SU-DHL-6 (cell line): ENCODE data around the gene OGFOD2.

Experiments
- H2AFZ ChIP-seq: fragments of 200-600 bp; sonication (generic); 2 replicates; pipeline ENCODE4 v1.6.1; 2014; ENCODE audit warnings: low read depth, mild to moderate bottlenecking, moderate library complexity, mixed read lengths, antibody characterized with exemption, low read length; ENCODE audit not compliant: severe bottlenecking
- H3F3A ChIP-seq: fragments of 200-600 bp; shearing (Covaris generic); 2 replicates; pipeline ENCODE4 v1.6.0; 2016; ENCODE audit warnings: antibody characterized with exemption, mild to moderate bottlenecking; ENCODE audit not compliant: insufficient read depth
- H3K27ac ChIP-seq: fragments of 200-600 bp; sonication (generic); 2 replicates; pipeline ENCODE4 v1.5.1; 2016; ENCODE audit warnings: low read depth, mild to moderate bottlenecking, low read length, moderate library complexity, mixed read lengths
- H3K27me3 ChIP-seq: fragments of 200-600 bp; sonication (generic), shearing (Covaris generic); 2 replicates; pipeline ENCODE4 v1.6.0; 2014; ENCODE audit warnings: mild to moderate bottlenecking, low read length
- H3K36me3 ChIP-seq: fragments of 200-600 bp; sonication (generic); 2 replicates; pipeline ENCODE4 v1.6.1; 2014; ENCODE audit warnings: mild to moderate bottlenecking, low read length, mixed read lengths
- H3K4me2 ChIP-seq: fragments of 300-600, 200-600 bp; shearing (Covaris generic), sonication (generic); 2 replicates; pipeline ENCODE4 v1.6.0; 2014; ENCODE audit warnings: low read length, low read depth, mild to moderate bottlenecking; ENCODE audit not compliant: poor library complexity, severe bottlenecking
- H3K4me3 ChIP-seq: fragments of 200-600 bp; sonication (generic); 2 replicates; pipeline ENCODE4 v1.5.1; 2014; ENCODE audit warnings: antibody characterized with exemption, low read length, mild to moderate bottlenecking, mixed read lengths; ENCODE audit not compliant: insufficient read depth, poor library complexity, severe bottlenecking
- H3K79me2 ChIP-seq: fragments of 200-600 bp; sonication (generic); 2 replicates; pipeline ENCODE4 v1.6.1; 2014; ENCODE audit warnings: mild to moderate bottlenecking, low read length, moderate library complexity; ENCODE audit not compliant: insufficient read depth
- H3K9ac ChIP-seq: fragments of 200-600 bp; sonication (generic); 2 replicates; pipeline ENCODE4 v1.7.0; 2014; ENCODE audit warnings: mild to moderate bottlenecking, low read length
- H3K9me2 ChIP-seq: fragments of 200-600 bp; sonication (generic); replicated peaks from 2 replicates; pipeline ENCODE4 v1.6.1; 2014; ENCODE audit warnings: low read length; ENCODE audit not compliant: insufficient read depth
- H3K9me3 ChIP-seq: fragments of 200-600 bp; sonication (generic); 2 replicates; pipeline ENCODE4 v1.6.1; 2014; ENCODE audit warnings: low read length, mixed read lengths; ENCODE audit not compliant: insufficient read depth
- H4K20me1 ChIP-seq: fragments of 200-600 bp; sonication (generic); 2 replicates; pipeline ENCODE4 v1.6.1; 2014; ENCODE audit warnings: low read depth, mild to moderate bottlenecking, antibody characterized with exemption, low read length, moderate library complexity, mixed read lengths
- CTCF ChIP-seq: fragments of 200-600 bp; sonication (generic); IDR thresholded peaks from one replicate; pipeline ENCODE4 v1.5.1; 2017; ENCODE audit warnings: antibody characterized with exemption, mild to moderate bottlenecking, low read length, moderate library complexity; ENCODE audit not compliant: insufficient read depth, poor library complexity, severe bottlenecking
- EZH2phosphoT487 ChIP-seq: fragments of 200-600 bp; sonication (generic), shearing (Covaris generic); conservative IDR thresholded peaks from 2 replicates; pipeline ENCODE4 v1.6.1; 2018; ENCODE audit warnings: mild to moderate bottlenecking, antibody characterized with exemption, low read length, moderate library complexity, mixed read lengths

The OGFOD2 gene

GRCh38 chr12:122983789-122984515 lies 8.9 kb downstream of the OGFOD2 start:
- no peaks in the 10 kb centered on the region for H3K9me3 ChIP-seq
- H2AFZ ChIP-seq, result no peak overlapping the region
- no peak overlapping the region for H3K4me2 ChIP-seq
- H3K36me3 ChIP-seq, result no peaks in the 10 kb centered on the region
- H3K27ac ChIP-seq, result no peak overlapping the region
- peaks cover 10% of the 10 kb centered on the region; the same call in 1 of the 2 replicates for H3F3A ChIP-seq
- H3K79me2 ChIP-seq, result peaks cover 8% of the 10 kb centered on the region; the same call in 1 of the 2 replicates
- H4K20me1 ChIP-seq, result no peaks in the 10 kb centered on the region
- no peaks in the 10 kb centered on the region for H3K9me2 ChIP-seq
- no peak for TF ChIP-seq CTCF
- TF ChIP-seq EZH2phosphoT487, result no peak
- no peak overlapping the region for H3K4me3 ChIP-seq
- no peaks in the 10 kb centered on the region for H3K27me3 ChIP-seq
- H3K9ac ChIP-seq, result no peak overlapping the region

- H3K4me2 ChIP-seq, result no peak overlapping the region
- TF ChIP-seq EZH2phosphoT487 (no peak), CTCF (no peak)
- H3K4me3 ChIP-seq, result no peak overlapping the region
- no peak overlapping the region for H3K27ac ChIP-seq
- peaks cover 8% of the 10 kb centered on the region; the same call in 1 of the 2 replicates for H3K79me2 ChIP-seq
- peaks cover 10% of the 10 kb centered on the region; the same call in 1 of the 2 replicates for H3F3A ChIP-seq
- H3K9me3 ChIP-seq, result no peaks in the 10 kb centered on the region
- no peaks in the 10 kb centered on the region for H4K20me1 ChIP-seq
- H3K9me2 ChIP-seq, result no peaks in the 10 kb centered on the region
- H2AFZ ChIP-seq, result no peak overlapping the region
- H3K36me3 ChIP-seq, result no peaks in the 10 kb centered on the region
- H3K9ac ChIP-seq, result no peak overlapping the region
- no peaks in the 10 kb centered on the region for H3K27me3 ChIP-seq
Measured at GRCh38 chr12:122984612-122985337, 9.7 kb downstream of the OGFOD2 start.

- no peaks in the 10 kb centered on the region for H3K9me2 ChIP-seq
- TF ChIP-seq CTCF (no peak), EZH2phosphoT487 (no peak)
- H2AFZ ChIP-seq, result no peak overlapping the region
- H3K4me2 ChIP-seq, result no peak overlapping the region
- H3K79me2 ChIP-seq, result peaks cover 7% of the 10 kb centered on the region; the same call in 1 of the 2 replicates
- no peak overlapping the region for H3K27ac ChIP-seq
- no peaks in the 10 kb centered on the region for H3K27me3 ChIP-seq
- H3K9me3 ChIP-seq, result no peaks in the 10 kb centered on the region
- no peaks in the 10 kb centered on the region for H4K20me1 ChIP-seq
- H3K4me3 ChIP-seq, result no peak overlapping the region
- peaks cover 10% of the 10 kb centered on the region; the same call in 1 of the 2 replicates for H3F3A ChIP-seq
- H3K36me3 ChIP-seq, result no peaks in the 10 kb centered on the region
- H3K9ac ChIP-seq, result no peak overlapping the region
Measured at GRCh38 chr12:122985338-122986257, 10.6 kb downstream of the OGFOD2 start.
